ENCODE data around the gene CD83.
"Not testable (repeated sequence)": the region's sequence is repeated elsewhere in the genome, so short reads cannot be mapped to it uniquely, and the experiment has no call there.

The CD83 gene

GRCh38 chr6:14128012-14128411, 10.4 kb downstream of the CD83 start:
- FAIRE-seq: no peak

- no peak for FAIRE-seq
These were observed 11.2 kb downstream of the CD83 start for GRCh38 chr6:14128746-14129145.

- FAIRE-seq: no peak
These were observed 12.0 kb downstream of the CD83 start for GRCh38 chr6:14129575-14129974.

- no peak for FAIRE-seq
These were observed 13.0 kb downstream of the CD83 start for GRCh38 chr6:14130435-14131075.

GRCh38 chr6:14131579-14131978, 14.0 kb downstream of the CD83 start:
- FAIRE-seq: no peak

- no peak for FAIRE-seq
These were observed 14.8 kb downstream of the CD83 start for GRCh38 chr6:14132244-14132920.

- no peak for FAIRE-seq
These were observed 15.3 kb downstream of the CD83 start for GRCh38 chr6:14132921-14133275.

- FAIRE-seq: no peak
These were observed 16.8 kb downstream of the CD83 start for GRCh38 chr6:14134211-14134910.

GRCh38 chr6:14135893-14136539, 18.4 kb downstream of the CD83 start:
- FAIRE-seq: no peak

GRCh38 chr6:14138701-14139215, 21.2 kb downstream of the CD83 start:
- FAIRE-seq: no peak

- FAIRE-seq: no peak
These were observed 23.9 kb downstream of the CD83 start for GRCh38 chr6:14141351-14142062.

GRCh38 chr6:14142063-14142450, 24.5 kb downstream of the CD83 start:
- FAIRE-seq: no peak

- FAIRE-seq: no peak
These were observed 25.1 kb downstream of the CD83 start for GRCh38 chr6:14142511-14143223.

- FAIRE-seq: no peak
These were observed 25.7 kb downstream of the CD83 start for GRCh38 chr6:14143305-14143704.

GRCh38 chr6:14144678-14145113, 27.1 kb downstream of the CD83 start:
- no peak for FAIRE-seq

GRCh38 chr6:14146506-14147096, 29.0 kb downstream of the CD83 start:
- FAIRE-seq: no peak

- FAIRE-seq: no peak
These were observed 30.3 kb downstream of the CD83 start for GRCh38 chr6:14147891-14148290.

GRCh38 chr6:14148471-14148870, 30.9 kb downstream of the CD83 start:
- FAIRE-seq: no peak

GRCh38 chr6:14149053-14149738, 31.6 kb downstream of the CD83 start:
- no peak for FAIRE-seq

- no peak for FAIRE-seq
These were observed 32.2 kb downstream of the CD83 start for GRCh38 chr6:14149739-14150130.

GRCh38 chr6:14151300-14151699, 33.7 kb downstream of the CD83 start:
- FAIRE-seq: not testable (repeated sequence)

Measured in islet of Langerhans (tissue), 1 donor.